Measurements from ENCODE around the gene TCF4.

Gene TCF4

GRCh38 chr18:55513161-55513560, 74.8 kb downstream of the TCF4 start:
- Histone ChIP-seq H3K4me3 (ENCODE audit: low read length) (no peak overlapping the region), H3K9ac (ENCODE audit: low read depth, low read length) (no peak overlapping the region), H3K4me2 (ENCODE audit: low read length) (no peak overlapping the region)

GRCh38 chr18:55511277-55511676, 76.7 kb downstream of the TCF4 start:
- peak overlapping the region; percentile 58 for H3K4me3 ChIP-seq (ENCODE audit: low read length)
- H3K36me3 ChIP-seq (ENCODE audit: insufficient read depth, low read length): no peaks in the 10 kb centered on the region
- peaks cover 35% of the 10 kb centered on the region for H3K4me1 ChIP-seq (ENCODE audit: control insufficient read depth, insufficient read depth, low read length)
- H3K9ac ChIP-seq (ENCODE audit: low read depth, low read length): peak overlapping the region; percentile 79
- H3K9me3 ChIP-seq (replicated peaks; ENCODE audit: low read length): no peaks in the 10 kb centered on the region
- peak overlapping the region; percentile 80 for H3K4me2 ChIP-seq (ENCODE audit: low read length)
- no peaks in the 10 kb centered on the region for H3K27me3 ChIP-seq (ENCODE audit: control insufficient read depth, insufficient read depth, low read length)

More at GRCh38 chr18:55513161-55513560, 74.8 kb downstream of the TCF4 start:
- Histone ChIP-seq H3K9me3 (replicated peaks; ENCODE audit: low read length) (no peaks in the 10 kb centered on the region), H3K36me3 (ENCODE audit: insufficient read depth, low read length) (no peaks in the 10 kb centered on the region), H3K4me1 (ENCODE audit: control insufficient read depth, insufficient read depth, low read length) (peaks cover 36% of the 10 kb centered on the region), H3K27me3 (ENCODE audit: control insufficient read depth, insufficient read depth, low read length) (no peaks in the 10 kb centered on the region)

DNA sequence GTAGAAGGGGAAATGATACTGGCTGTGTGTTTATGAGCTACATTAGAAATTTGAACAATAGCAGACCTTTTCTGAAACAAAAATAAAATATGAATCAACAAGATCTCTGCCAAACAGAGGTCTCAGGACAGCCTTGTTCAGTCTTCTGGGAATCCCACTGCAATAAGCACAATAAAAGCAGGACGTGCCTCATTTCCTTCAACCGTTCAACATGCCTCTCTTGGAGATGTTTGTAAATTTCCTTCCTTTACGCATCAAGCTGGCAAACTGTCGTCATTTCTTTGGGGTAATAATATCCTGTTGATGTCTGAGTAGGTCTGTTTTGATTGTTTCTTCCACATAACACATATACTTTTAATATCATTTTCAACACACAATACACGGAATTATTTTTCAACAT, 77.2 kb downstream of the TCF4 start:
- H3K9ac ChIP-seq (ENCODE audit: low read depth, low read length): peak overlapping the region; percentile 79
- peaks cover 34% of the 10 kb centered on the region for H3K4me1 ChIP-seq (ENCODE audit: control insufficient read depth, insufficient read depth, low read length)
- H3K4me3 ChIP-seq (ENCODE audit: low read length): peak overlapping the region; percentile 58
- H3K4me2 ChIP-seq (ENCODE audit: low read length): peak overlapping the region; percentile 80
- H3K27me3 ChIP-seq (ENCODE audit: control insufficient read depth, insufficient read depth, low read length): no peaks in the 10 kb centered on the region
- no peaks in the 10 kb centered on the region for H3K9me3 ChIP-seq (replicated peaks; ENCODE audit: low read length)
- no peaks in the 10 kb centered on the region for H3K36me3 ChIP-seq (ENCODE audit: insufficient read depth, low read length)

DNA sequence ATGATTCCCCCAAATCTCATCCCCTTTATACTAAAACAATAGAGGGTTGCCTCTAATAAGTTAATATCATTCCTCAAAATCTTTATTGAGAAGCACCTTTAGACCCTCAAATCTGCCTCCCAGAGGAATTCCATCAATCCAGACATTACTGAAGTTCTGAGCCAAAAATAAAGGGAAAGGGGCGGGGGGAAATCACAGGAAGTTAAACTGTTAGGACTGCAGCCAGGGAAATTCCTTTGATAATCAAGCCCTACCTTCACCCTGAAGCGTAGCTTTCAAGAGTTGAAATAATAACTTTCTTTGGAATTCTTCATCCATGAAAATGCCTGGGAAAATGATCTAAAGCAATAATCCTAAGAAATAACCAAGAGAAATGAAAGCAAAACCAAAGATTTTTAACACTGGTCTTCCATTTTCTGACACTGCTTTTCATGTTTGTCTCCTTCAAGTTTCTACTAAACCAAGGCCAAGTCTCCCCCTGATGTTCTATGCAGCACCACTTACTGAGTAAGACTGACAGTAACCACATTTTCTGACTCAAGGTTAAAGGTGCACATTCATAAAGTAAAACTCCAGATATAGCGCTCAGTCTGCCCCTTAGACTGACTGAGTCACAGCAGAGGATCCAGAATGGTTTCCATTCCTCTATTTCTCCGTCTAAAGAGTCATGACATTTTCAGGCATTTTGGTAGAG, 78.2 kb downstream of the TCF4 start:
- Histone ChIP-seq H3K9me3 (replicated peaks; ENCODE audit: low read length) (no peaks in the 10 kb centered on the region), H3K36me3 (ENCODE audit: insufficient read depth, low read length) (no peaks in the 10 kb centered on the region), H3K27me3 (ENCODE audit: control insufficient read depth, insufficient read depth, low read length) (no peaks in the 10 kb centered on the region), H3K4me3 (ENCODE audit: low read length) (peak overlapping the region; percentile 58), H3K9ac (ENCODE audit: low read depth, low read length) (peak overlapping the region; percentile 79), H3K4me1 (ENCODE audit: control insufficient read depth, insufficient read depth, low read length) (peaks cover 34% of the 10 kb centered on the region), H3K4me2 (ENCODE audit: low read length) (peak overlapping the region; percentile 80)

- Histone ChIP-seq H3K4me2 (ENCODE audit: low read length) (no peak overlapping the region), H3K9me3 (replicated peaks; ENCODE audit: low read length) (no peaks in the 10 kb centered on the region), H3K9ac (ENCODE audit: low read depth, low read length) (peak overlapping the region; percentile 79), H3K27me3 (ENCODE audit: control insufficient read depth, insufficient read depth, low read length) (no peaks in the 10 kb centered on the region), H3K4me1 (ENCODE audit: control insufficient read depth, insufficient read depth, low read length) (peaks cover 34% of the 10 kb centered on the region), H3K4me3 (ENCODE audit: low read length) (no peak overlapping the region), H3K36me3 (ENCODE audit: insufficient read depth, low read length) (no peaks in the 10 kb centered on the region)
Observed at GRCh38 chr18:55508651-55509050, 79.3 kb downstream of the TCF4 start.

DNA sequence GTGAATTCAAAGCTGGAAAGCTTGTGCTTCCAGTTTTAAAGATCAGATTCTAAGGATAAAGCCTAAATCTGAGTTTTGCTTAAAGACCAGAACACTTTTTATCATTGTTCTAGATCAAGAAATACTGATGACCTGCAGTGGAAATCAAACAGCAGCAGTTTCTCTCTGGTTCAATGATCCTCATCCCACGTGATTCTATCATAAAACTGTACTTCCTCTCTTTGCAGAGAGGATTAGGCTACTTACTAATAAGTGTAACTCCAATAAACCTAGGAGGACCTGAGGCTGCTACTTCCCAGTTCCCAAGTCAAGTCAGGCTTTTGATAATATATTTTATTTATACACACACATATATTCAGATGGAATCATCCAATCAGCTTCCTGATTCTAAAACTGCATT, 81.9 kb downstream of the TCF4 start:
- Histone ChIP-seq H3K9me3 (replicated peaks; ENCODE audit: low read length) (no peaks in the 10 kb centered on the region), H3K4me3 (ENCODE audit: low read length) (no peak overlapping the region), H3K9ac (ENCODE audit: low read depth, low read length) (no peak overlapping the region), H3K27me3 (ENCODE audit: control insufficient read depth, insufficient read depth, low read length) (no peaks in the 10 kb centered on the region), H3K4me2 (ENCODE audit: low read length) (no peak overlapping the region), H3K36me3 (ENCODE audit: insufficient read depth, low read length) (no peaks in the 10 kb centered on the region), H3K4me1 (ENCODE audit: control insufficient read depth, insufficient read depth, low read length) (peaks cover 41% of the 10 kb centered on the region)

- H3K9me3 ChIP-seq (replicated peaks; ENCODE audit: low read length): no peaks in the 10 kb centered on the region
- H3K4me2 ChIP-seq (ENCODE audit: low read length): no peak overlapping the region
- H3K4me1 ChIP-seq (ENCODE audit: control insufficient read depth, insufficient read depth, low read length): peaks cover 42% of the 10 kb centered on the region
- no peak overlapping the region for H3K4me3 ChIP-seq (ENCODE audit: low read length)
- no peaks in the 10 kb centered on the region for H3K36me3 ChIP-seq (ENCODE audit: insufficient read depth, low read length)
- H3K9ac ChIP-seq (ENCODE audit: low read depth, low read length): no peak overlapping the region
- H3K27me3 ChIP-seq (ENCODE audit: control insufficient read depth, insufficient read depth, low read length): no peaks in the 10 kb centered on the region
Observed at GRCh38 chr18:55504808-55505207, 83.2 kb downstream of the TCF4 start.

DNA sequence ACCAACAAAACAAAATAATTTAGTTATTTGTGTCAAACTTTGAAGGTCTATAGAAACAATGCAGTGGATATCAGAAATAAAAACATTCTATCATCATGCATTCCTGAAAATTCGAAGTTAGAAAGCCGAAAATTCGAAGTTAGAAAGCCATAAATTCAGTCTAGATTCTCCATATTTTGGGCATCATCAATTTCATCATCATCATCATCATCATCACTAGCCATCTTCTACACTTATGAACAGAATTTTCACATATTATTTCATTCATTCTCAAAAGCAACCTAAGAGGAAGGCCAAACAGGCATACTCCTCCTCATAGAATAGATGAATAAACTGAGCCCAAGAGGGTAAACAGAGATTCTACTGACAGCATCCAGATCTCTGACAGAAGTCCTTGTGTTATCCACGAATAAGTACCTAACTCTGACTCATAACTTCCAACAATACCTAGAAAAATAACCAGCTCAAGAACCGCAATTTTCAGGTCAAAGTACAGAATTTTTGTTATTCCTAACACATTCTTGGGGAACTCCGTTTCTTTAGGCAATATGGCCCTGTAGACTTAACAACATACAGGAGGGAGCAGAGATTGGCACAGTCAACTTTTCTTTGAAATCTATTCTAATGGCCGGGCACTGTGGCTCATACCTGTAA, 84.7 kb downstream of the TCF4 start:
- H3K9me3 ChIP-seq (replicated peaks; ENCODE audit: low read length): no peaks in the 10 kb centered on the region
- no peak overlapping the region for H3K9ac ChIP-seq (ENCODE audit: low read depth, low read length)
- no peaks in the 10 kb centered on the region for H3K27me3 ChIP-seq (ENCODE audit: control insufficient read depth, insufficient read depth, low read length)
- no peak overlapping the region for H3K4me3 ChIP-seq (ENCODE audit: low read length)
- H3K4me2 ChIP-seq (ENCODE audit: low read length): no peak overlapping the region
- no peaks in the 10 kb centered on the region for H3K36me3 ChIP-seq (ENCODE audit: insufficient read depth, low read length)
- peaks cover 35% of the 10 kb centered on the region for H3K4me1 ChIP-seq (ENCODE audit: control insufficient read depth, insufficient read depth, low read length)

- no peaks in the 10 kb centered on the region for H3K27me3 ChIP-seq (ENCODE audit: control insufficient read depth, insufficient read depth, low read length)
- H3K4me3 ChIP-seq (ENCODE audit: low read length): no peak overlapping the region
- no peaks in the 10 kb centered on the region for H3K36me3 ChIP-seq (ENCODE audit: insufficient read depth, low read length)
- H3K4me2 ChIP-seq (ENCODE audit: low read length): peak overlapping the region; percentile 83
- peak overlapping the region; percentile 76 for H3K9ac ChIP-seq (ENCODE audit: low read depth, low read length)
- H3K4me1 ChIP-seq (ENCODE audit: control insufficient read depth, insufficient read depth, low read length): peaks cover 34% of the 10 kb centered on the region
- no peaks in the 10 kb centered on the region for H3K9me3 ChIP-seq (replicated peaks; ENCODE audit: low read length)
Observed at GRCh38 chr18:55501982-55502710, 85.8 kb downstream of the TCF4 start.

DNA sequence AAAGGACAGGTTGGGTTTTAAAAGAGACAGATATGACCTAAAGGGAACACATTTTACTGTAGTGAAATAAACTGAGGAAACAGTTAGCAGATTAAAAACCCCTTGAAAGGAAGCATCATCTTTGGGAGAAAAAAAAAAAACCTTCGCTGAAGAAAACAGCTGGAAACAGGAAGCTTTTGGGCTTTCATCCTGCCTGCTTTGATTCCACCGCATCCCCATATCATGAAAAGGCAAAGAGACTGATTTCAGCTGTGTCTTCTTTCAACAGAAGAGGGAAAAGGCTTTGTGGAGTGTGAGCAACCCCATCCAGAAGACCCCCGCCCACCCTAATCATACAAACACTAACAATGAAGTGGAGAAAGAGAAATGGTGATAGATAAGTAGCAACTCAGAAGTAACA, 86.4 kb downstream of the TCF4 start:
- no peak overlapping the region for H3K4me3 ChIP-seq (ENCODE audit: low read length)

DNA sequence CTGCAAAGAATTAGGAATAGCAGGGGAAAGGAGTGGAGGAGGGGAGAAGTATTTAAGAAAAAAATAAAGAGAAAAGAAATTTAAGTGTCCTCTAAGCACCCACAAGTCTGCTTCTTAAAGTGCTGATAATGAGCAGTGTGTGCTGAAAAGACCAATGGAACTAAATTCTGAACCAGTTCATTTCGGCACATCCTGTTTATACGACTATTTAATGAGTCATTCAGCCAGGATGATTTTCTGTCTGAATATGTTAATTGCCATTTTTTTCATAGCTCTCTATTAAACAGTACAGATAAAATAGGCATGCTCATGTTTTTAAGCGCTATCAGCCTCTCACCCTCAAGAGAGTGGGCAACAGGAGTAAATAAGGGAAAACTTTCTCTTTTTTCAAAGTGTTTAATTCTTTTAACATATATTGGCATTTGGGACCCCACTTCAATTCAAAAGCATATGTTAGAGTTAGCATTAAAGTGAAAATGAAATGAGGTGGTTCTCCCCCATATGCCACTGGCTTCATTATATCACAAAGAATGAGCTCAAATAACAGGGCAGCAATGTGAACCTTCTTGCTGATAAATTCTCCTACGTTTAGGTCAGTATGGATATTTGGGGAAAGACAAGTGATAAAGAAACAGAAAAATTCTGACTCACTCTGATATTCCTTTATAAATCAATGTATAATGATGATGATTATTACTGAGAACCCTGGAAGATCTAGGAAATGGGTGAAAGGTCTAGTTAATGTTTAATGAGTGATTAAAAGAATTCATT, 87.5 kb downstream of the TCF4 start:
- Histone ChIP-seq H3K4me1 (ENCODE audit: control insufficient read depth, insufficient read depth, low read length) (peaks cover 34% of the 10 kb centered on the region), H3K9me3 (replicated peaks; ENCODE audit: low read length) (no peaks in the 10 kb centered on the region), H3K36me3 (ENCODE audit: insufficient read depth, low read length) (no peaks in the 10 kb centered on the region), H3K27me3 (ENCODE audit: control insufficient read depth, insufficient read depth, low read length) (no peaks in the 10 kb centered on the region), H3K4me3 (ENCODE audit: low read length) (peak overlapping the region; percentile 54), H3K4me2 (ENCODE audit: low read length) (peak overlapping the region; percentile 83), H3K9ac (ENCODE audit: low read depth, low read length) (peak overlapping the region; percentile 76)

More for the DNA sequence above, 86.4 kb downstream of the TCF4 start:
- Histone ChIP-seq H3K36me3 (ENCODE audit: insufficient read depth, low read length) (no peaks in the 10 kb centered on the region), H3K4me2 (ENCODE audit: low read length) (peak overlapping the region; percentile 83), H3K9ac (ENCODE audit: low read depth, low read length) (peak overlapping the region; percentile 76), H3K9me3 (replicated peaks; ENCODE audit: low read length) (no peaks in the 10 kb centered on the region), H3K4me1 (ENCODE audit: control insufficient read depth, insufficient read depth, low read length) (peaks cover 34% of the 10 kb centered on the region), H3K27me3 (ENCODE audit: control insufficient read depth, insufficient read depth, low read length) (no peaks in the 10 kb centered on the region)

Measured in skeletal muscle satellite cell (primary cell).